GM19328 (cell line): ENCODE measurements around the gene LILRA5.
"Not testable (repeated sequence)": the region's sequence is repeated elsewhere in the genome, so short reads cannot be mapped to it uniquely, and the experiment has no call there.

Experiments used
- ATAC-seq: cut with Tn5 transposase; IDR thresholded peaks from one replicate; pipeline ENCODE4 v1.9.1; 2021; ENCODE audit warnings: mild to moderate bottlenecking, moderate library complexity; ENCODE audit not compliant: unreplicated experiment

LILRA5 gene

DNA sequence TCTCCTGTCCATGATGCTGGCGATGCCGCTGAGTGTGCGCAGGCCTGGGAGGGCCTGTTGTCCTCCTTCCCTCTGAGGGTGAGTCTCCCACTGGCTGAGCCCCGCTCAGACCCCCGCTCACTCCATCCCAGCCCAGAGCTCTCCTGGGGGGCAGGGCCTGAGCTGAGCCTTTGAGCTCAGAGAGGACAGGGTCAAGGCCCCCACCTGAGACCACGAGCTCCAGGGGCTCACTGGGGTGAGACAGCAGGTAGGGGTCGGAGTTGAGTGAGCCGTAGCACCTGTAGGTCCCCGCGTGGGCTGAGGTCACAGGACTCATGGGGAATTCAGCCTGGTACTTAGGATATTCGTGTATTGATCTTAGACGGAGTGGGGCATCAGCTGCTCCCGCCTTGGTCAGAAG, 34.9 kb downstream of the LILRA5 start:
- not testable (repeated sequence) for ATAC-seq

DNA sequence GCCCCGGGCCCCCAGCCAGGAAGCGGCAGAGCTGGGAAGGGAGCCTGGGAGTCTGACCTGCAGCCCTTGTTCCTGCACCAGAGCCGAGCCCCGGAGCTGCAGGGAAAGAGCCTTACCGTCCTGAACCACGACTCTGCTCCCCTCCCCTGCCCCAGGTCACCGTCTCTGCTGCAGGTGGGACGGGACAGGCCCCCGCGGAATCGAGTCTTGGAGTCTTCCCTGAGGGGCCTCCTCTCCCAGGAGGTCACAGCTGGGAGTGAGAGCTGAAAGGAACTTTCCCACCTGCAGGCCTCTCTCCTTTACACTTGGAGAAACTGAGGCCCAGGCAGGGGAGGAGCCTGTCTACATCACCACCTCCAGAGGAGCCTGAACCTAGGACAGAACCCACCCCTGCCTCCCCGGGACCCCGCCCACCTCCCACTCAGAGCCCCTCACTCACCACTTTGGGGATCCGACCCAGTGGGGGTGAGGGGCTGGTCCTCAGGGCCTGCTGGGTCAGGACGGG, 35.8 kb downstream of the LILRA5 start:
- not testable (repeated sequence) for ATAC-seq

DNA sequence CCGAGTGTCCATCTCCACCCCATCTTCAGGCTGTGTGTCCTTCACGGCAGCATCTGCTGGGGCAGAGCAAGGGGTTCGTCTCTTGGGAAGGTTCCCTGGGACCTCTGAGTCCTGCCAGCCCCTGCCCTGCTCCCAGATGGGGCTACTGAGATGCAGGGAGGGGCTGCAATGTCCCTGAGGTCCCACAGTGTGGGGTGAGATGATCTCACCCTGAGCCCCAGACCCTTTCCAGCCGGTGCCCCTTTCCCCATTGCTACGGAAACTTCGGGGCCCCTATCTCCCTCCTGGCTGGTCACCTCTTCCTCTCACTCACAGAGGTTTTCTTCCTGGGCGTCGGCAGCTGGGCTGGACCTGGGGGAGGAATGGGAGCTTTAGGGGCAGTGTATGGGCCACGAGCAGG, 37.0 kb downstream of the LILRA5 start:
- no peak for ATAC-seq

DNA sequence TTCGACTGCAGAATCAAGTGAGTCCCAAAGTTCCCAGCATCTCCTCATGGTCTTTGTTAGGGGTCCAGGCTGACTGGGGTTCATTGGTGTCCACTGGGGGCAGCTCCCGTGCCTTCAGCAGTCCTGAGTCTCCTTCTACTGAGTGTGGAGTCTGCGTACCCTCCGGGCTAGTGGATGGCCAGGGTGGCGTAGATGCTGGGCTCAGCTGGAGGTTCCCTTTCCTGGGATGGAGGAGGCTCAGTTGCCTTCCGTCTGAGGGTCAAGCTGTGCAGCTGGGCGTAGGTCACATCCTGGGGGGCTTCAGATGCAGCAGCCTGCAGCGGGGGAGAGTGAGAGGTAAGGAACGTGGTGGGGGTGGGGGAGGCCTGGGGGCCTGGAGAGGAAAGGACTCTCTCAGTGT, 38.5 kb downstream of the LILRA5 start:
- ATAC-seq, result not testable (repeated sequence)

DNA sequence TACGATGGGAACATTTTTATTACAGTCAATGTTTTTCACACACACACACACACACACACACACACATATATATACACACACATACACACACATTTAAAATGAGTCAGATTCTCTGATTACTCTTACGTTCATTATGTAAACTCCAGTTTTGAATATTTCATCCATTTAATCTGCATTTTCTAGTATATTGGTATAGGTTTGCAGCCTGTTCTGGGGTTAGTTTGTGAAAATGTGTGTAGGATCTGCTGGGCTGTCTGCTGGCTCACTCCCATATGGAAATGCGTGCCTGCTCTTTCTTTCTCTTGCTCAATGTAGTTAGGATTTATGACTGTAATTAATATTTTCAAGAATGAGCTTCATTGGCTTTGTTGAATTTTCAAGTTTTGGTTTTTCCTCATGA, 39.1 kb downstream of the LILRA5 start:
- no peak for ATAC-seq

DNA sequence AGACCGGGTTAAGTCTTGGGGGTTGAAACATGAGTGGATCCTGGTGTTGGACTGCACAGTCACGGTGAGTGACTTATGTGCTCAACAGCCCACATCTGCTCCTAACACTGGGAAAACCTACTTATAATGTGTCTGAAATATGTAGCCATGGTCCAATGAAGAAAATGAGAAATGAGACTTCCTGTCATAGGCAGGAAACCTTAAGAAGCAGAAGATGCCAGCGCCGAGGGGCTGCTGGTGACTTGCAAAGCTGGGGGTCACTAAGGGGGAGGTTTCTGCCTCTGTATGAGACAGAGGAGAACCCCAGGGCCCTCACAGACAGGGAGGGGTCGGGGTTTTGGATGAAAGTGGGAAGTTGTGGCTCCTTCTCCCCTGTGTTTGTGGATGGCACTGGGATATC, 40.8 kb downstream of the LILRA5 start:
- ATAC-seq, result not testable (repeated sequence)

DNA sequence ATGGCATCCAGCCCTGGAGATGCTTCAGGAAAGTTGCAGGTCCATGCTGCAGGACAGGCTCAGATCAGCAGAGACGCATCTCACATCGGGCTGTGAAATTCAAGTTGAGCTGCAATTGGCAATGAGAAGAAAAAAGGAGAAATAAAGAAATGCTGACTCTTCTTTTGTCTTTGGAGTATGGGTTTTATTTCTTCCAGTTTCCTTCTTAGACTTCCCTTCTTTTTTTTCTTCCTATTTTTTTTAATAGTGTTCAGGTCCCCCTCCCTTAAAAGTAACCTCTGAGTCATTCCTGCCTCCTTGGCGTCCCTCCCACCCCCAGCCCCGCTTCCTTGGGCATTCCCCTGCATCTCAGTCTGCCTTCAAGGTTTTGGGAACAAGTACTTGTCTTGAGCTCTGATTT, 41.4 kb downstream of the LILRA5 start:
- ATAC-seq, result not testable (repeated sequence)

DNA sequence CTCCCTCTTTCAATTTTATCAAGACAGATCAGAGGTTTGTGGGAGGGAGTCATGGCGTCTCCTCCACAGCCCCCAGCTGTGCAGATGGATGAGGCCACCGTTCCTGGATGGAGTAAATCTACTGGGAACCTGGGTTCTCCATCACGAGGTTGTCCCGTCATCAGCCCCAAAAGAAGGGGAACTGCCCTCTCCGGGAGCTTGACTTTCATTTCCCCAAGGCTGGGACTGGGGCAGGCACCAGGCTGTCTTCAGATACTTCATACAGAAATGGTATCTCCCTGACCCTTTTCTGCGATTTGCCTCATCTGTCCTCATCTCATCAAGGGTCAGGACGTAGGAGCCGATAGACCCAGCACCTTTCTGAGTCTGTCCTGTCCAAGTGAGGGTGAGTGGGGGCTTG, 41.9 kb downstream of the LILRA5 start:
- no peak for ATAC-seq

DNA sequence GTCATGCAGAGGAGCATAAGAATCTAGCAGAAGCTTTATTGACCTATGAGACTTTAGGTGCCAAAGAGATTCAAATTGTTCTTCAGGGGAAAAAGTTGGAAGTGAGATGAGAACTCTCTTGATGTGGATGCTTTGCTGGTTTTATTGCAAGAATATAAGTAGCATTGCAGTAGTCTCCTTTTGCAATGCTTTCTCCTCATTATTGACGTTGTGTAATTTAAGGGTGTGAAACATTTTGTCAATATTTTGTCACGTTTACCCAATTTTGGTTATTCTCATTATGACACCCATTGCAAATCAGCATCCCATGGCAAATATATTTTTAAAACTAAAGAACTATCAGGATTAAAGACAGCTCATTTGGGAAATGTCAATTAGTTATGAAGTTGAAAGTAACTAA, 44.0 kb downstream of the LILRA5 start:
- ATAC-seq, result no peak

DNA sequence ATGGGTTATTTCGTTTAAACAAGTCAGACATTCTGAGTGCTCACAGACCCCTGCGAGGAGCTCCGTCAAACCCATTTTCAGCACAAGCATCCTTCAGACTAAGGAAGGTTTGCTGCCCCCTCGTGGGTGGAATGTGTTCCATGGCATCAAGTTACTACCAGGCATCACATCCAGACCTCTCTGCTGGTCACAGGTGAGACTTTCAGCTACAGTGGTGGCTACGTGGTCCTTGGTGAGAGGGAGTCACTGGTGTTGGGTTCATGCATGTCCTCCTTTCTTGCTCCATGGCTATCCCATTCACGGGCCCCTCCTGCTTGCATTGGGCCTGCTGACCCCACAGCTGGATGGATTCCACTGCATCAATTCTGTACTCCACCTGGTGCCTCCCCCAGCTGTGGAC, 46.8 kb downstream of the LILRA5 start:
- ATAC-seq, result no peak

DNA sequence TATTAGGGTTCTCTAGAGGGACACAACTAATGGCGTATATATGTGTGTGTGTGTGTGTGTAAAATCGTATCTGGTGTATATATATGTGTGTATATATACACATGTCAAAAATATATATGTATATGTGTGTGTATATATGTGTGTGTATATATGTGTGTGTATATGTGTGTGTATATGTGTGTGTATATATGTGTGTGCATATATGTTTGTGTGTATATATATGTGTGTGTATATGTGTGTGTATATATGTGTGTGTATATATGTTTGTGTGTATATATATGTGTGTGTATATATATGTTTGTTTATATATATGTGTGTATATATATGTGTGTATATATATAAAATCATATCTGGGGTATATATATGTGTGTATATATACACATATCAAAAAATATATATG, 50.5 kb downstream of the LILRA5 start:
- ATAC-seq, result no peak

DNA sequence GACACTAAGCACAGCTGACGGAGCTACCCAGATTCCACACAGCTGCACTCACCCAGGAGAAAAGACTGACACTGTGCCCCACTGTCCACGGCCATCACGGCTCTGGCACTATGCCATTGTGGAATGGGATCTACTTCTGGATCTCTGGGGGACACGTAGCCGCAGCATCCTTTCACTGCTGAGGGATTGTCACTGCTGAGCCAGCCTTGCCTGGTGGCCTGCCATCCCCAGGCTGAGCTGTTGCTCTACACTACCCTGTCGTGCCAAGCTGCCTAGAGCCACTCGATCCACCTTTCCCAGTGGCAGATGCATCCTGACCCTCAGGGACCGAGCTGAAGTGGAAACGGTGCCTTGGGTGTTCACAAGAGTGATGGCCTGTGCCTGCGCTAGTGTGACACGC, 50.9 kb downstream of the LILRA5 start:
- ATAC-seq, result no peak

DNA sequence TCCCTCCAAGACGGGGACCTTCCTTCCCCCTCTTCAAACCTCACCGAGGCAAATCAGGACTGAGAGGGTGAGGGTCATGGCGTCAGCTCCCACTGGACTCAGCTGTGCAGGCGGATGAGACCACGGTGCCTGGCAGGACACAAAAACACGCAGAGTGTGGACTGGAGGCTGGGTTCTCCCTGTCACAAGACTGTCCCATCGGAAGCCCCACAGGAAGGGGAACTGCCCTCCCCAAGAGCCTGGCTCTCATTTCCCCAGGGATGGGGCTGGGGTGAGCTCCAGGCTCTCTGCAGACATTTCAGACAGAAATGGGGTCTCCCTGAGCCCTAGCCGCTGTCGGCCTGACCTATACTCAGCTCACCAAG, 55.9 kb downstream of the LILRA5 start, which contains the start of gene LILRB5:
TSS of gene LILRB5 (minus strand) at position 158 of the 365 bp plus-strand sequence. CDS start at position 78, 80 bp downstream.
- no peak for ATAC-seq
